T1000 (cell line): Measurements from ENCODE around the gene LRRC8E.
A peak's percentile ranks its signal among the peaks of the same experiment; 100 is the strongest.

ENCODE experiments used
- DNase-seq: peaks from one replicate; lab custom pipeline; 2025; ENCODE audit warnings: mixed read lengths; lab: John Stamatoyannopoulos, UW

Gene LRRC8E

GRCh38 chr19:7932276-7932929 lies 44.1 kb downstream of the LRRC8E start:
- no peak for DNase-seq

DNA sequence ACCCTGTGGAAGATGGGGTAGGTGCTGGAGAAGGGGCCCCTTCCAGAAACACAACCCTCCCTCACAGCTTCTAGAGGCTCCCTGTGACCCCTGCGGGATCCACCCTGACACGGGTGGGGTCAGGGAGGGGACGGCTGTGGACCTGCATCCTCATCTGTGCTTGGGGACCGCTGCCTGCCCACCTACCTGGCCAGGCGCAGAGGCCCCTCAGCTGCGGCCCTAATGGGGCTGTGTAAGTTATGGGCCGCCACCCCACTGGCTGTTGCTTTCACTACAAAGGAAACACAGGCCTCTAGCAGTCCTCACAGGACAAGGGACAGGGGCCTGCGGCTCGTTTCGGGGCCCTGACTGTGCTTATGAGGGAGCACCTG lies 44.6 kb downstream of the LRRC8E start:
- DNase-seq = no peak

GRCh38 chr19:7933411-7933810 lies 45.1 kb downstream of the LRRC8E start:
- DNase-seq = no peak

DNA sequence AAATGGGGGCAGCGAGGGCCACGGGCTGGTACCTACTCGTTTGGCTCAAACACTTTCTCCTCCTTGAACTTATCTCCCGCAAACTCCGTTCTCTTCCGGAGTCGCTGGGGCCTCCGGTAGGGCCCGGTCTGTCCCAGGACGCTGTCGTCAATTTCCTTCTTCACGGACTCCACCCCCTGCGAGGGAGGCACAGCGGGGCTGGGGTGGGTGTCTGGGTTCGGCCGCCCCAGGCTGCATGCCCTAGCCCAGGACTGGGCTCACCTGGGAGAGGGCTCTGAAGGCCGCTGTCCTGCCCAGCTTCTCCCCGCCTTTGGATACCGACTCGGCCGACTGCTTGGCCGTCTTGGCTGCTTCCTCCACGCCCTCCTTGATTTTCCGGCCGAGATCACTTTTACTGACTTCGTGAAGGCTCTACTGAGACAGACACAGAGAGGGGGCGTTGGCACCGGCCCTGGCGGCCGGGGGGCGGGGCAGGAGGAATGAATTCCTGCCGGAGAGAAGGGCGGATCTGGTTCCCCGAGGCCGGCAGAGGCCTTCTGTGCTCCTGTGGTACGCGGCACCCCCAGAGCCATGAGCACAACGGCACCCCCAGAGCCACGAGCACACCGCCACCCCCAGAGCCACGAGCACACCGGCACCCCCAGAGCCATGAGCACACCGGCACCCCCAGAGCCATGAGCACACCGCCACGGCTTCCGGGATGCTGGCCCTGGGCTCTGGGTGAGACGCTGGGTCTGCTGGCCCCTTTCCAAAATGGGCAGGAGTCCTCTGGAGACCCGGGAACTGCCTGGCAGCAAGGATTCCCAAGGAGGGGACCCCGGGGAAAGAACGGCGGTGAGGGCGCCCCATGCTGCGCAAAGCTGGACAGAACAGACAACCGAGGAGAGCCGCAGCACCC lies 45.8 kb downstream of the LRRC8E start:
- no peak for DNase-seq

GRCh38 chr19:7934766-7935165 lies 46.5 kb downstream of the LRRC8E start:
- no peak for DNase-seq

- no peak for DNase-seq
Observed at GRCh38 chr19:7940841-7941240, 52.5 kb downstream of the LRRC8E start.

GRCh38 chr19:7941895-7942596 lies 53.7 kb downstream of the LRRC8E start:
- DNase-seq = no peak

DNA sequence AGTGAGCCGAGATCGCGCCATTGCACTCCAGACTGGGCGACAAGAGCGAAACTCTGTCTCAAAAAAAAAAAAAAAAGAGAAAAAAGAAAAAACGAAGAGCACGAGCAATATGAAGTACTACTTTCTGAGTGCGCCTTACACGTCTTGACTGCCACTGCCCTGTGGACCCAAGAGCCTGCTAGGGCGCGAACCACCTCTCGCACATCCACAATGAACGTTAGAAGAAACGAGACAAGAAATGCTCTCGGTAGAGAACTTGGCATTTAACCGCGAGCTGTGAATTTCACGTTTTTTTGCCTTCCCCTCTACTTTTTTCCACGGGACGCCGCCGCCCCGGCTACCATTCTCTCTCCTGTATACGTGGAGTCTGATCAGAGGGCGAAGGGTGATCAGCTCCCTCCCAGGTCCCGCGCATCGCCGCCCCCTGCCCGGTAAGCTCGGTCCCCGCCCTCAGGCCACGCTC lies 54.7 kb downstream of the LRRC8E start:
- no peak for DNase-seq

- peak; percentile 98 for DNase-seq
Observed at GRCh38 chr19:7943444-7944176, 55.3 kb downstream of the LRRC8E start, which contains the start of gene TIMM44. Gene TIMM44, minus strand, starts transcription at chr19:7943666. Its CDS starts 15 bp downstream, at chr19:7943651.

DNA sequence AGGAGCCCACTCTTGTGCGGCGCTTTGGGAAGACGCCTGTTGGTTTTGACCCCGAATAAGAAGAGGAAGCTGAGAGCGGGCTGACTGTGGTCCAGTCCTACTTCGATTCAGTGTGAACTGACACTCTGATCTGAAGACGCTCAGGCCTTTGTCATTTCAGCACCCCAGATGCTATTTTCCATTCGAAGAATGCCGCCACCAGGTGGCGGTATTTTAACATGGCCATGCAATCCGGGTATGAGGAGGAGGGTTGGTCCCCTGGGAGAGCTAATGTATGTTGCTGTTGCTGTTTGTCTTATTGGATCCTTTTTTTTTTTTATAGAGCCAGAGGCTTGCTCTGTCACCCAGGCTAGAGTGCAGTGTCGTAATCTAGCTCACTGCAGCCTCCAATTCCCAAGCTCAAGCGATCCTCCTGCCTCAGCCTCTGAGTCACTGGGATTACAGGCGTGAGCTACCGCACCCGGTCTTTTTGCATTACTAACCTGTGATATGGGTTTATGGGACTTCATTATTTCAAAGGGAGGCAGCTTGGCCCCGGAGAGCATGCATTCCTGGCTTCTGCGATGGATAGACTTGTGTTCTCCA lies 56.0 kb downstream of the LRRC8E start:
- peak; percentile 83 for DNase-seq

DNA sequence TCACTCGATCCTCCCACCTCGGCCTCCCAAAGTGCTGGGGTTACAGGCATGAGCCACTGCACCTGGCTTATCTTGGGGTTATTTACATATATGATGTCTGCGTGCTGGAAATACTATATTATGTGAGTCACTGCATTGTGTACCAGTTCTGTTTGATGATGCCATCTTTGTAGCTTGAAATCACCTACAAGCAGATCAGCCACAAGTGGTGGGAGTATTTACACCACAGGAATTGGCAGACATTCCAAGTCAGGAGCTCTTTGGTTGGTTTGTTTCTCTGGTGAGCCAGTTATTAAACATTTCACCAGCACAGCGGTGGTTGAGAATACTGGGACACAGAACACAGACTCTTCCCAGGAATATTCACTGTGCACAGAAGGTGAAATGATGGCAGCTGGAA lies 59.6 kb downstream of the LRRC8E start:
- no peak for DNase-seq
